Stimulated activated CD8-positive, alpha-beta memory T cell treated with anti-CD3 and anti-CD28 coated beads, Interleukin-12 subunit alpha, Interleukin-12 subunit beta, amount 100 ng/mL, for 1 hour (primary cell): ENCODE data around the gene LYRM2.

Experiments used
- DNase-seq: peaks from one replicate; pipeline ENCODE4 v3.0.0-alpha.2; 2020; ENCODE audit warnings: low read depth

The LYRM2 gene

GRCh38 chr6:89591745-89592144 is 46.8 kb downstream of the LYRM2 start:
- DNase-seq, result no peak

- DNase-seq, result no peak
Measured at GRCh38 chr6:89590133-89590532, 48.4 kb downstream of the LYRM2 start.

- no peak for DNase-seq
Measured at GRCh38 chr6:89589297-89590025, 49.1 kb downstream of the LYRM2 start.

- no peak for DNase-seq
Measured at GRCh38 chr6:89585154-89585553, 53.4 kb downstream of the LYRM2 start.

- DNase-seq, result no peak
Measured at GRCh38 chr6:89584539-89584938, 54.0 kb downstream of the LYRM2 start.

GRCh38 chr6:89583559-89583958 is 55.0 kb downstream of the LYRM2 start:
- DNase-seq, result no peak

GRCh38 chr6:89582669-89583325 is 55.8 kb downstream of the LYRM2 start:
- DNase-seq, result no peak

- DNase-seq, result no peak
Measured at GRCh38 chr6:89581689-89582088, 56.9 kb downstream of the LYRM2 start.

- no peak for DNase-seq
Measured at GRCh38 chr6:89580997-89581666, 57.4 kb downstream of the LYRM2 start.

- no peak for DNase-seq
Measured at GRCh38 chr6:89575562-89575960, 63.0 kb downstream of the LYRM2 start.

- DNase-seq, result no peak
Measured at GRCh38 chr6:89574910-89575561, 63.5 kb downstream of the LYRM2 start.

- no peak for DNase-seq
Measured at GRCh38 chr6:89567630-89568390, 70.7 kb downstream of the LYRM2 start.

GRCh38 chr6:89566930-89567629 is 71.5 kb downstream of the LYRM2 start:
- no peak for DNase-seq

- DNase-seq, result no peak
Measured at GRCh38 chr6:89566008-89566800, 72.3 kb downstream of the LYRM2 start.

GRCh38 chr6:89564752-89565427 is 73.7 kb downstream of the LYRM2 start:
- DNase-seq, result no peak

- DNase-seq, result no peak
Measured at GRCh38 chr6:89563866-89564265, 74.7 kb downstream of the LYRM2 start.

GRCh38 chr6:89562093-89562973 is 76.2 kb downstream of the LYRM2 start:
- no peak for DNase-seq

- DNase-seq, result no peak
Measured at GRCh38 chr6:89559487-89559886, 79.1 kb downstream of the LYRM2 start.

- DNase-seq, result no peak
Measured at GRCh38 chr6:89555806-89556205, 82.7 kb downstream of the LYRM2 start.
